Measurements from ENCODE around the gene TCF4. TPM values are rescaled to one million over a fixed set of nuclear protein-coding genes. Genes with fewer than 3 reads are reported as not detected.
A peak's percentile ranks its signal among the peaks of the same experiment; 100 is the strongest.

The TCF4 gene
- total RNA-seq, 1 experiment from 2014 or later: 104 TPM

DNA sequence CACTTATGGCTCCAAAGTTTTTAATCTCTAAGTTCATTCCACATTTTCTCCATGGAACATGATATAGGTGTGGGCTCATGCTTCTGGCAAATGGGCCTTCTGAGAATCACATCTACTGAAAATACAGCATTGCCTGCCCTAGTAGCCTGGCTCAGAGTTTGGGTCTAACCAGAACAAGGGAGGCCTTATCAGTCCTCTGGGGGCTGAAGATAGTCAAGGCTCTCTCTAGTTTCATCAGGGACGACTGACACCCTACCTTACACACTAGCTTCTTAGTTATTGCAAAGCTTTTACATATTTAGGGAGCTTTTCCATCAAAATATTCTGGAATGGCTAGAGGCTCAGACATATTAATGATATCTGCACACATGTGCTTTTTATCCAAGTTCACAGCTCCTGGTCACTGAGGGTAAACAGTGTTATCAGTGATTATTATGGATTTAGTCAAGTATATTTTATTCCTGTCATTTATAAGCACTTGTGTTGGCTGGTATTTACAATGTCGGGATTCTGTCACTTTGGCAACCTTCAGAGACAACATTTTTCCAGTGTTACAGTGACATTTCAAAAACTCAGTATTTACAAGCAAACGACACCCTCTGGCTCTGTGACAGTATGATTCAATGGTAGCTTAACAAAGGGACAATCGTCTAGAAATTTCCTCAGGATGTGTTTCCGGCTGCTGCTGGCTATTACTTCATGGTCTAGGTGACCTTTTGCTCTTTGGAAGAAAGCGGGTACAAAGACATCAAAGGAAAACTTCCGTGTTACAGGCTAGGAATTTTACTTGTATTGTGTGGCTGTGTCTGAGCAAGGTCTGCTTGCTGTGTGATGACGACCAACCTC is 200.6 kb downstream of the TCF4 start (continued):
- TF ChIP-seq, protein P1, sequence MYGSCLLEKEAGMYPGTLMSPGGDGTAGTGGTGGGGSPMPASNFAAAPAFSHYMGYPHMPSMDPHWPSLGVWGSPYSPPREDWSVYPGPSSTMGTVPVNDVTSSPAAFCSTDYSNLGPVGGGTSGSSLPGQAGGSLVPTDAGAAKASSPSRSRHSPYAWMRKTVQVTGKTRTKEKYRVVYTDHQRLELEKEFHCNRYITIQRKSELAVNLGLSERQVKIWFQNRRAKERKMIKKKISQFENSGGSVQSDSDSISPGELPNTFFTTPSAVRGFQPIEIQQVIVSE (CRISPR knock-in tag; IDR thresholded peaks at IDR 0.05; ENCODE audit: borderline replicate concordance): no peak
- TF ChIP-seq, protein P2, sequence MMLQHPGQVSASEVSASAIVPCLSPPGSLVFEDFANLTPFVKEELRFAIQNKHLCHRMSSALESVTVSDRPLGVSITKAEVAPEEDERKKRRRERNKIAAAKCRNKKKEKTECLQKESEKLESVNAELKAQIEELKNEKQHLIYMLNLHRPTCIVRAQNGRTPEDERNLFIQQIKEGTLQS (CRISPR knock-in tag; conservative IDR thresholded peaks at IDR 0.05): no peak
- TF ChIP-seq ESRRA (CRISPR knock-in tag; IDR thresholded peaks at IDR 0.05; ENCODE audit: borderline replicate concordance): no peak

DNA sequence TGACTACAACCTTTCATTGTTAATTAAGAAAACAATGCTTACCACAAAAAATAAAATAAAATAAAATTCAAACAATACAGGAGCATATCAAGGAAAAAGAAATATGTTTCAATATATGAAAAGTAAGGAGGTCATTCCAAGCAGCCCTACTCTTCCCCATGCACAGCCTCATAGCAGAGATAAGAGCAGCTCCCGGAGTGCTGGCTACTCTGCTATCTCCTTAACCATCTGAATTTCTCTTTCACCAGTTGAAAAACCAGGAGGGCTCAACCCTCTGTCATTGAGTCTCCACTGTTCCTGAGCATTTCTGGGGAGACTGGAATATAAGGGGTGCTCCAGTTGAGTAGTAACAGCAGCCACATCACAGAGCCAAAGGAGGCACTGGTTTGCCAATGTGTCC is 201.4 kb downstream of the TCF4 start:
- POLR2A ChIA-PET: no interaction called here
- Mint-ChIP-seq H3K4me1 (peaks cover 27% of the 10 kb centered on the region), H3K27me3 (ENCODE audit: low read depth) (no peaks in the 10 kb centered on the region), H3K9me3 (peaks cover 21% of the 10 kb centered on the region), H3K27ac (no peak overlapping the region), H3K4me3 (no peak overlapping the region), H3K36me3 (peaks cover 24% of the 10 kb centered on the region)
- DNase-seq (ENCODE audit: low spot score) (no peak), ATAC-seq (no peak)
- TF ChIP-seq, protein P3, sequence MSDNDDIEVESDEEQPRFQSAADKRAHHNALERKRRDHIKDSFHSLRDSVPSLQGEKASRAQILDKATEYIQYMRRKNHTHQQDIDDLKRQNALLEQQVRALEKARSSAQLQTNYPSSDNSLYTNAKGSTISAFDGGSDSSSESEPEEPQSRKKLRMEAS (CRISPR knock-in tag; IDR thresholded peaks at IDR 0.05): no peak
- TF ChIP-seq ZNF396 (CRISPR knock-in tag; IDR thresholded peaks at IDR 0.05; ENCODE audit: borderline replicate concordance): no peak
- TF ChIP-seq CREB1 (CRISPR knock-in tag; IDR thresholded peaks at IDR 0.05): no peak
- no peak for TF ChIP-seq NR1H2 (CRISPR knock-in tag; IDR thresholded peaks at IDR 0.05)
- no peak for TF ChIP-seq JUN (CRISPR knock-in tag; IDR thresholded peaks at IDR 0.05)
- no peak for TF ChIP-seq ZNF219 (CRISPR knock-in tag; IDR thresholded peaks at IDR 0.05; ENCODE audit: borderline replicate concordance)
- TF ChIP-seq, protein P4, sequence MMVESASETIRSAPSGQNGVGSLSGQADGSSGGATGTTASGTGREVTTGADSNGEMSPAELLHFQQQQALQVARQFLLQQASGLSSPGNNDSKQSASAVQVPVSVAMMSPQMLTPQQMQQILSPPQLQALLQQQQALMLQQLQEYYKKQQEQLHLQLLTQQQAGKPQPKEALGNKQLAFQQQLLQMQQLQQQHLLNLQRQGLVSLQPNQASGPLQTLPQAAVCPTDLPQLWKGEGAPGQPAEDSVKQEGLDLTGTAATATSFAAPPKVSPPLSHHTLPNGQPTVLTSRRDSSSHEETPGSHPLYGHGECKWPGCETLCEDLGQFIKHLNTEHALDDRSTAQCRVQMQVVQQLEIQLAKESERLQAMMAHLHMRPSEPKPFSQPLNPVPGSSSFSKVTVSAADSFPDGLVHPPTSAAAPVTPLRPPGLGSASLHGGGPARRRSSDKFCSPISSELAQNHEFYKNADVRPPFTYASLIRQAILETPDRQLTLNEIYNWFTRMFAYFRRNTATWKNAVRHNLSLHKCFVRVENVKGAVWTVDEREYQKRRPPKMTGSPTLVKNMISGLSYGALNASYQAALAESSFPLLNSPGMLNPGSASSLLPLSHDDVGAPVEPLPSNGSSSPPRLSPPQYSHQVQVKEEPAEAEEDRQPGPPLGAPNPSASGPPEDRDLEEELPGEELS (CRISPR knock-in tag; IDR thresholded peaks at IDR 0.05): no peak
- no peak for TF ChIP-seq IRF2 (CRISPR knock-in tag; IDR thresholded peaks at IDR 0.05; ENCODE audit: borderline replicate concordance, low read depth)
- TF ChIP-seq, protein P5, sequence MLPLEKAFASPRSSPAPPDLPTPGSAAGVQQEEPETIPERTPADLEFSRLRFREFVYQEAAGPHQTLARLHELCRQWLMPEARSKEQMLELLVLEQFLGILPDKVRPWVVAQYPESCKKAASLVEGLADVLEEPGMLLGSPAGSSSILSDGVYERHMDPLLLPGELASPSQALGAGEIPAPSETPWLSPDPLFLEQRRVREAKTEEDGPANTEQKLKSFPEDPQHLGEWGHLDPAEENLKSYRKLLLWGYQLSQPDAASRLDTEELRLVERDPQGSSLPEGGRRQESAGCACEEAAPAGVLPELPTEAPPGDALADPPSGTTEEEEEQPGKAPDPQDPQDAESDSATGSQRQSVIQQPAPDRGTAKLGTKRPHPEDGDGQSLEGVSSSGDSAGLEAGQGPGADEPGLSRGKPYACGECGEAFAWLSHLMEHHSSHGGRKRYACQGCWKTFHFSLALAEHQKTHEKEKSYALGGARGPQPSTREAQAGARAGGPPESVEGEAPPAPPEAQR (CRISPR knock-in tag; IDR thresholded peaks at IDR 0.05): no peak
- TF ChIP-seq, protein P1 (CRISPR knock-in tag; IDR thresholded peaks at IDR 0.05; ENCODE audit: borderline replicate concordance): no peak
- CTCF ChIA-PET: interaction anchor here (0.5 to 2.7 kb wide), 4 partner anchors 13 to 385 kb away, joined by 3 to 21 read pairs (median 5); no protein-coding TSS in a partner anchor

DNA sequence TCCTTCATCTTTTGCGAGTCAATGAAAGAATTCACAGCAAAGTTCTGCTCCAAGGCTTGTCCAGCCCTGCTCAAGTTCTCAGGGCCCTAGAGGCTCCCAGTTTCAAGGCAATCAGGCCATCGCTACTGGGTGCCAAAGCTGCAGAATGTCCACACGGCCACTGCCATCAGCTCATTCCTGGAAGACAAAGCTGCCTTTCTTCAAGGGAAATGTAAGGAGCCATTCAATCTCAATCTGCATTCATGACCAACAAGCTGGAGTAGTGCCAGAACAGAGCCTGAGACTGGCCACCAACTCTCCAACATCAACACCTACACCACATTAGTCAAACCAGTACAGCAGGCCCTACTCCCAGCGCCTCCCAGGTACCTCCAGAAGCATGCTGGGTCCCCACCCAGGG is 202.2 kb downstream of the TCF4 start:
- Mint-ChIP-seq H3K36me3 (peaks cover 24% of the 10 kb centered on the region), H3K27me3 (ENCODE audit: low read depth) (no peaks in the 10 kb centered on the region), H3K4me1 (peaks cover 32% of the 10 kb centered on the region), H3K27ac (peak overlapping the region; percentile 82), H3K9me3 (peaks cover 21% of the 10 kb centered on the region), H3K4me3 (no peak overlapping the region)
- ATAC-seq (no peak), DNase-seq (ENCODE audit: low spot score) (no peak)
- CTCF ChIA-PET: interaction anchor here (0.7 to 2.7 kb wide), 5 partner anchors 8 to 396 kb away, joined by 3 to 21 read pairs (median 11); no protein-coding TSS in a partner anchor
- POLR2A ChIA-PET: no interaction called here
- TF ChIP-seq JUN (CRISPR knock-in tag; IDR thresholded peaks at IDR 0.05): no peak

All from WTC11 (cell line).